OCI-M2 (cell line): ENCODE data around the gene KIFC3.
"Not testable (repeated sequence)": the region's sequence is repeated elsewhere in the genome, so short reads cannot be mapped to it uniquely, and the experiment has no call there.

Experiments used
- DNase-seq: peaks from one replicate; lab custom pipeline; 2025; ENCODE audit not compliant: unreplicated experiment; lab: John Stamatoyannopoulos, UW

The KIFC3 gene

GRCh38 chr16:57802341-57803133, at the start of gene KIFC3:
TSS of gene KIFC3 (minus strand) at chr16:57802491. CDS start at chr16:57798243, 4,248 bp downstream.
- no peak for DNase-seq

GRCh38 chr16:57848181-57848580, 45.9 kb upstream of the KIFC3 start:
- DNase-seq, result no peak

- not testable (repeated sequence) for DNase-seq
Observed at GRCh38 chr16:57846931-57847330, 44.6 kb upstream of the KIFC3 start.

DNA sequence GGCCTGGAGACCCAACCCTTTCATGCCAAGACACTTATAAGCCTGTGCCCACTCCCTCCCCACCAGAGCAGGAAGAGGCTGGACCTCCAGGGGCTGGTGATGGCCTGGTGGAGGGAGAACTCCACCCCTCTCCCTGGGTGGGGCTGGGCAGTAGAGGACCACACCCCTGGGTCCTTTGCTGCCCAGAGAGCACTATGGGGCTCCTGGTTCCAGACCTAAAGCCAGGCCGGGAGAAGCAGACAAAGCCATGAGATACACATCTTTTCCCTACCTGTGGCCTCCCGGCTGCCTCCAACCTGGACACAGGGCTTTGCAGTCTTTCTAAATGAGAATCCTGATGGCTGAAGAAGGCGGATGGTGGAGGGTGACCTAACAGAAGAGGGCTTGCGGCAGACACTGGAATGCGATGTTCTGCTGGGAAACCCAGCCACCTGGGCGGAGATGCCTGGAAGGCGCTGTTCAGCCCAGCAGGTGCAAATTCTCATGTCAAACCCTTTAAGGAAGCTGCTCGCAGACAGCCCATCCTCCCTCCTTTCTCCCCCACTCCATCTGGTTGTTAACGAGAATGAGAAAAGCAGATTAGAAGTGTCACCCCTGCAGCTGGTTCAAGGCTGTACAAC, 43.9 kb upstream of the KIFC3 start:
- no peak for DNase-seq

GRCh38 chr16:57845115-57845514, 42.8 kb upstream of the KIFC3 start:
- no peak for DNase-seq

DNA sequence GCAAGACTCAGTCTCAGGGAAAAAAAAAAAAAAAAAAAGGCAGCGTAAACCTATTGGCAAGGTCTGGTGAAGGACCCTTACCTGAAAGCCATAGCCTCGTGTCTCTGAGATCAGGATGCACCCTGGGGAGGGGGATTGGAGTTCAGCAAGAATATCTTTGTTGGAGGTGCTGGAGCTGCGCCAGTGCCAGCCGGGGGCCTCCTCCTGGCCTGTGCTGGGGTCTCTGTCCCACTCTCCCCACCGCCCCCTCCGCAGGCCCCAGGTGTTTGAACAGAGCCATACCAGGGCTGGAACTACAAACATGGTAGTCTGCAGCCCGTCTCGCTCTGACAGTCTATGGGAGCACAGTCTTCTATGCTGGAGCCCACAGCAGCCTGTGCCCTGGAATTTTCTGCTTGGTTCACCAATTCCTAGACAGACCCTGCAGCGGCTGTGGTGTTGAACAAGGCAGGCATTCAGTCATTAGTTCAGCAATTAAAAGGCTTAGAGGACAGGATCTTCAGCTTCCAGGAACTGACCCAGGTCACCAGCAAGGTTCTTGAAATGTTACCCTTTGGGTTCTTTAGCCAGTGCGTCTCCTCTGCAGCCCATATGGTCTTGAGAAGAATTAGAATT, 42.2 kb upstream of the KIFC3 start:
- DNase-seq, result no peak

GRCh38 chr16:57843400-57843799, 41.1 kb upstream of the KIFC3 start:
- no peak for DNase-seq

- DNase-seq, result no peak
Observed at GRCh38 chr16:57842601-57843000, 40.3 kb upstream of the KIFC3 start.

DNA sequence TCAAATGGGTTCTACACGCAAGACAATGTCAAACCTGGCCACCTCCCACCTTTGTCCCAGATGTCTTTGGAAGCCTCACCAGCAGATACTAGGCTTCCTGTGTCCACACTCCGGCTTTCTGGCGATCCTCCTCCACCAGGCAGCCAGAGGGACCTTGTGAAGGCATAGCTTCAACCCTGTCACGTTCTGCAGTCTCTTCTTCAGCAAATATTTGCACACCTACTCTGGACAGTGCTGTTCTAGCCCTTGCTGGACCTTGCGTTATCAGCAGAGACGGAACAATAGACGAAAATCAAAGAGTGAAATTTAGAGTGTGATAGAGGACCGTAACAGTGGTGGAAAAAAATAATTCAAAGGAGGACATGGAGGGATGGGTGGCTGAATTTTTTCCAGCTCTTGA, 38.5 kb upstream of the KIFC3 start:
- no peak for DNase-seq

DNA sequence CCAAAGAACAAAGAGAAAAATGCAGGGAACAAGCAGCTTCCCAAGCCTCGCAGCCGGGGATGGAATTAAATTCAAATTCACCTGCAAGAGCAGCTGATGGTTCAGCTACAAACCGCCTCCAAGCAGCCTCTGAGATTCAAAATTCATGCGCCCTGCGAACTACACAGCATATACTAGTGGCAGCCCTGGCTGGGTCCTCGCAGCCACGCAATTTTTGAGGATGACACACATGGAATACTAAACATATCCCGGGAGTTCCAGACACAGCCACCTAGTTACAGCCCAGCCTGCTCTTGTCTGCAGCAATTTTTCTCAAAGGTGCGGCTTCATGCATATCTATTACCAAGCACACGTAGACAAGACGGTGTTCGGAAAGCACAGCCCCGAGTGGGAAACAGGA, 35.9 kb upstream of the KIFC3 start:
- DNase-seq, result no peak

DNA sequence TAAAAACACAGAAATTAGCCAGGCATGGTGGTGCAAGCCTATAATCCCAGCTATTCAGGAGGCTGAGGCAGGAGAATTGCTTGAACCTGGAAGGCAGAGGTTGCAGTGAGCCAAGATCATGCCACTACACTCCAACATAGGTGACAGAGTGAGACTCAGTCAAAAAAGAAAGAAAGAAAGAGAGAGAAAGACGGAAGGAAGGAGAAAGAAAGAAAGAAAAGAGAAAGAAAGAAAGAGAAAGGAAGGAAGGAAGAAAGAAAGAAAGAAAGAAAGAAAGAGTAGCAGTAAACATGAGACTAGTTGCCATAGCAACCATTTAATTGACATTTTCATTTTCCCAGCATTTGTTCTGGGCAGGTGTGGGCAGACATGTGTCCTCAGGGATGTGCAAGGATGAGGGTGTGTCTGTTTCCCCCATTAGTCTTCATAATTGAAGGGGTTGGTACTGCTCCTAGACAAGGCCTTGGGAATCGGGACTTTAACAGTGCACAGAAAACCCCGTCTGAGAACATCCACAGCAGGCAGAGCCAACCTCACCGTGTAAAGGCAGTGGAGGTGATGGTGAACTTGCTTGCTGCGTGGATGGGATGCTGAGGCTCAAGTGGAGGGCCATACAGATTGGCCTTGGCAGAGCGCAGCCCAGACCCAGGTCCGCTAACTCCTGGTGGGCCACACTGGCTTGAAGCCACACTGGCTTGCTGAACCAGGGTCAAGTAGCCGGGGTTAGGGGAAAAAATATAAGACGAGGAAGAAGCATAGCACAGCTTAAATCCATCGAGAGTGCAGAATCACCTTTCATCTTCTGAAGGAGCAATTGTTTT, 35.2 kb upstream of the KIFC3 start:
- DNase-seq, result no peak

DNA sequence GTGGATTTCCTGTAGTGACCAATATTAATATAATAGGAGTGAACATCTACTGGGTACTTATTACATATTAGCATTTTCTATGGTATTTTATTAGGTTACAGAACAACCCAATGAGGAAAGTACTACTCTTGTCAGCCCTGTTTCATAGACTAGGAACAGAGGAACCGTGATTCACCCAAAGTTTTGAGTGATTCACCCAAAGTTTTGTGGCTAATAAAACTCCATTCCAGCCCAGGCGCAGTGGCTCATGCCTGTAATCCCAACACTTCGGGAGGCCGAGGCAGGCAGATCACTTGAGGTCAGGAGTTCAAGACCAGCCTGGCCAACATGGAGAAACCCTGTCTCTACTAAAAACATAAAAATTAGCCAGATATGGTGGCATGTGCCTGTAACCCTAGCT, 33.1 kb upstream of the KIFC3 start:
- not testable (repeated sequence) for DNase-seq

- DNase-seq, result no peak
Observed at GRCh38 chr16:57834936-57835335, 32.6 kb upstream of the KIFC3 start.

GRCh38 chr16:57830890-57831484, 28.7 kb upstream of the KIFC3 start:
- DNase-seq, result no peak

DNA sequence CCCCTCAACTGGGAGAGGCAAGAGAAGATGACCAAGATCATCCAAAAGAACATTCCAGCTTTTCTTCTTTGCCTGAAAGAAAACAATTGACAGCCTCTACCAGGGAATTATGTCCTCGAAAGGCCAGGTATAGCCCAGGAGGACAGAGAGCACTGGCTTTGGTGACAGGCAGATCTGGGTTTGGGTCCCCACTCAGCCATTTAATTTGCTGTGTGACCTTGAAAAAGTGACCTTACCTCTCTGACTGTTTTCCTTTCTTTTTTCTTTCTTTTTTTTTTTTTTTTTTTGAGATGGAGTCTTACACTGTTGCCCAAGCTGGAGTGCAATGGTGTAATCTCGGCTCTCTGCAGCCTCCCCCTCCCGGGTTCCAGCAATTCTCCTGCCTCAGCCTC, 27.7 kb upstream of the KIFC3 start:
- DNase-seq, result no peak

- no peak for DNase-seq
Observed at GRCh38 chr16:57828272-57829161, 26.2 kb upstream of the KIFC3 start.

DNA sequence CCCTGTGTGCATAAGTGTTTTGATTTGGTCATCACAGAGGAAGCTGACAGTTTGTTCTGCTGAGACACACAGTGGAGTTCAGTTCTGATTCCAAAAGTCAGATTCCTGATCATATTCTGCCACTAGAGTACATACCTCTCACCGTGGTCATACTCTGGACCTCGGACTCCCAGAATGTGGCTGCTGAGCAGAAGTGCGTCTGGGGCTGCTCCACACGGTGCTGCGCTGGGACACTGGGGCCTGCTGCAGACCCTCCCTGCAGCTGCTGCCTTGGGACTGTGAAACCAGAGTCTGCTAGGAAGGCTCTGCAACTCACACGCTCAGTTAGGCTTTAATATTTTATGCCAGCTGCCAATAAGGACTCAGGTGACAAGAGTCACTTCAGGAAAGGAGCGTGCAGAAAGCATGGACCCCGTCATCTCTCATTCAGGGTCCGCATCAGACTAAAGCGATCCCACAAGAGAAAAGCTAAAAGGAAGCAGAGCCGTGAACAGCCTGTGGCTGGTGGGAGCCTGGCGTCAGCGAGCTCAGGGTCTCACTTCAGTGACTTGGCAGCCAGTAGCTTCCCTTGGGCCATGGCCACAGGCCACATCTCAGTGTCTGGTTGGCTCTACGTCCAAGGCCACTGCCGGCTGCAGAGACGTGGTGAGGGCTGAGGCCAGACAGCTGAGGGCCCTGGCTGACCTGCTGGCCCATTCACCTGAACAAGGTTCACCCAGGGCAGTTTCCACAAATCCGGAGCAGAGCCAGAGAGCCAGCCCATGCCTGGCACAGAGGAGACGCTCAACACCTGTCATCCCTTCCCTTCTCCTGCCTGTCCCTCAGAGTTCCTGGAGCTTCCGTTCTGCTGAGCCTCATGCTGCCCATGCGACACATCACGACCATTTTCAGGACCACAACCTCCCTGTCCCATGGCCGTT, 24.7 kb upstream of the KIFC3 start:
- DNase-seq, result no peak

GRCh38 chr16:57826052-57826451, 23.8 kb upstream of the KIFC3 start:
- DNase-seq, result no peak
